ENCODE data around the gene MSS51.
A peak's percentile ranks its signal among the peaks of the same experiment; 100 is the strongest.
"Not testable (repeated sequence)": the region's sequence is repeated elsewhere in the genome, so short reads cannot be mapped to it uniquely, and the experiment has no call there.

MSS51 gene

DNA sequence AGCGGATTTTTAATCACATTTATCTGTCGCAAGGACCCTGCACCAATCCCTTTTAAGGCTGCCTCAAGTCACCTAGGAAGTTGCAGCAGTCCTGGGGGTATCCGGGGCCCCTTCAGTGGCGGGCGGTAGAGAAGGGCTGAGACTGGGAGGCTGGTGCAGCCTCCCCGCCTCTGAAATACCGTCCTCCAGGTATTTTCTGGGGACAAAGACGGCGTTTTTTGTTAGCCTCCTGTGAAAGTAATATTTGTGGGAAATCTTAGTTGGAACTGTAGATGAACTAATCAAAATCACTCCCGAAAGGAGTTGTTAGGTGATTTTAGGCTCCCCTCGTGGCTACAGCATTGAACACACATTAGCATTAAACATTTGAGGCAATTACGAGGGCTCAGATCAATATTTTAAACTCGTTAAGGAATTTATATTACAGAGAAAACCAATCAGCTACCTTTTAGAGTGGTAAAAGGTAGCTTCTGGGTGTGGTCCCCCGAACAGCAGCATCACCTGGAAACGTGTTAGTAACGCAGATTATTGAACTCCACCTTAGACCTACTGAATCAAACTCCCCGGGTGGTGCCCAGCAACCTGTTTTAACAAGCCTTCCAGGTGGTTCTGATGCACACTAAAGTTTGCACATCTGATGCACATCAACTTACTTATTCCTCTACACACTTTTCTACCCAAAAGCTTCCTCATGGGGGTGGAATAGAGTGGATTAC lies 19.0 kb downstream of the MSS51 start:
- no peak for DNase-seq (ENCODE audit: low read depth, low spot score)

DNA sequence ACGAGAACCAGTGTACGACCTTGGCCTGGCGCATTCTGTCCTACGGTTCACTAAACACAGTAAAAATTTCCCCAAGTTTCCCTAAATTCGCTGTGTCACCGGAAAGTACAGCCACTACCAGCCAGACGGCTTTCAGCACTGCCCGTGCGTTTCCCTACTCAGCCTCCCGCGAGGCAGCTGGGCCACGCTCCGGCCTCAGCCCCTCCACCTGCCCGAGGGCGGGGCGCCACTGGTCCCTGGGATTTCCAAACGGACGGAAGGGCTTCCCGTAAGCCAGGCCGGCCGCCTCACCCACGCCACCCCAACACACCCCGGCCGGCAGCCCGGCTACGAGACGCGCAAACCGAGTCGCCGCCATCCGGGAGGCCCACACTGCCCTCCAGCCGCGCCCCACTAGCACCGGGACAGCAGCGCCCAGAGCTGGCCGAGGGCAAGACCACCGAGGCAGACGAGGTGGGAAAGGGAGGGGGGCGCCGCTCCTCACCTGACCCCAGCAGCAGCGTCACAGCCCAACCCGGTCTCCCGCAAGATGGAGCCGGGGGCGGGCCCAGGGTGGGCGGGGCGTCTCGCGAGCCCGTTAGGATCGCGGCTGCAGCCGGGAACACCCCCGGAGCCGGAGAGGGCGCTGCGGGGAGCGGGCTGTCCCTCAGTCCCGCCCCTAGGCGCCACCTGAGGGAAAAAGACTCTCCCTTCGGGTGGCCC lies 19.7 kb downstream of the MSS51 start, which contains the start of gene ANXA7:
Gene ANXA7, minus strand, starts transcription at position 531 of the 702 bp plus-strand sequence. CDS start 13,202 bp downstream, outside the sequence.
- DNase-seq (ENCODE audit: low read depth, low spot score) = peak; percentile 89

DNA sequence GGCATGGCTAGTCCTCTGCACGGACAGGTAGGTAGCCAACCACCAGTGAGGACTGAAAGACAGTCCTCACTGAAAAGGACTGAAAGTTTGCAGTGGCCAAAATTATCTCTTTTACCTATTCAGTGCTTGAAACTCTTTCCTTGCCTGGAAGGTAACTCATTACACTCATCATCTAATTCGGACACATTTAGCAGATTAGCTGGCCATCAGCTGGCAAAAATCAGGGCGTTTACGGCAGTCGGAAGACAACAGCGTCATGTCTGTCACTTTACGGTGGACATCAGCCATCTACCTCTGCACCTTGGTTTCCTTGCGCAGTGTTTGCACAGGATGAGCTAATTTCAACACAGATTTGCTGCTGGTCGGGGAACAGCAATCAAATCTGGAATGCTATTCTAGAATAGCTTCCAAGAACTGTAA lies 20.2 kb downstream of the MSS51 start:
- DNase-seq (ENCODE audit: low read depth, low spot score) = peak; percentile 16

DNA sequence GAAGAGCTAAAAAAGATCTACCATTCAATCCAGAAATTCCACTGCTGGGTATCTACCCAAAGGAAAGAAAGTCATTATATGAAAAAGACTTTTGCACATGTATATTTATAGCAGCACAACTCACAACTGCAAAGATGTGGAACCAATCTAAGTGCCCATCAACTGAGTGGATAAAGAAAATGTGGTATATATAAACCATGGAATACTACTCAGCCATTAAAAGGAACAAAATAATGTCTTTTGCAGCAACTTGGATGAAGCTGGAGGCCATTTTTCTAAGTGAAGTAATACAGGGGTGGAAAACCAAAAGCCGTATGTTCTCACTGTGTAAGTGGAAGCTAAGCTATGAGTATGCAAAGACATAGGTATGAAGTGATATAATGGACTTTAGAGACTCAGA lies 22.5 kb downstream of the MSS51 start:
- no peak for DNase-seq (ENCODE audit: low read depth, low spot score)

DNA sequence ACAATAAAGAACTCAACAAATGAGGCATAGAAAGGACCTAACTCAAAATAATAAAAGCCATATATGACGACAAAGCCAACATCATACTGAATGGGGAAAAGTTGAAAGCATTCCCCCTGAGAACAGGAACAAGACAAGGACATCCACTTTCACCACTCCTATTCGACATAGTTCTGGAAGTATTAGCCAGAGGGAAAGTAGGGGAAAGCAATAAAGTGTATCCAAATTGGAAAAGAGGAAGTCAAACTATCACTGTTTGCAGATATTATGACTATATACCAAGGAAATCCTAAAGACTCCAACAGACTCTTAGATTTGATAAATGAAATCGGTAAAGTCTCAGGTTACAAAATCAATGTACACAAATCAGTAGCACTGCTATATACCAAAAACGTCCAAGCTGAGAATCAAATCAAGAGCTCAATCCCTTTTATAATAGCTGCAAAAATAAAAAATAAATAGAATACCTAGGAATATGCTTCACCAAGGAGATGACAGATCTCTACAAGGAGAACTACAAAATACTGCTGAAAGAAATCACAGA lies 24.3 kb downstream of the MSS51 start:
- DNase-seq (ENCODE audit: low read depth, low spot score) = no peak

DNA sequence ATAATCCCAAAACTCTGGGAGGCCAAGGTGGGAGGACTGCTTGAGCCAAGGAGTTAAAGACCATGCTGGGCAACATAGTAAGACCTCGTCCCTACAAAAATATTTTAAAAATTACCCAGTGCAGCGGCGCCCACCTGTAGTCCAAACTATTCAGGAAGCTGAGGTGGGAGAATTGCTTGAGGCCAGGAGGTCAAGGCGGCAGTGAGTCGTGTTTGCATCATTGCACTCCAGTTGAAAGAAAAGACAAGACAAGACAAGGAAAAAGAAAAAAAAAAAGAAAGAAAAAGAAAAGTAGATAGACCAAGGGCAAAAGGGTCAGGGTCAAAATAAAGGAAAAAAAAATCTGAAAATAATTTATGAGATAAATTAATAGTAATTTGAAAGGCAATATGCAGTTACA lies 25.3 kb downstream of the MSS51 start:
- no peak for DNase-seq (ENCODE audit: low read depth, low spot score)

DNA sequence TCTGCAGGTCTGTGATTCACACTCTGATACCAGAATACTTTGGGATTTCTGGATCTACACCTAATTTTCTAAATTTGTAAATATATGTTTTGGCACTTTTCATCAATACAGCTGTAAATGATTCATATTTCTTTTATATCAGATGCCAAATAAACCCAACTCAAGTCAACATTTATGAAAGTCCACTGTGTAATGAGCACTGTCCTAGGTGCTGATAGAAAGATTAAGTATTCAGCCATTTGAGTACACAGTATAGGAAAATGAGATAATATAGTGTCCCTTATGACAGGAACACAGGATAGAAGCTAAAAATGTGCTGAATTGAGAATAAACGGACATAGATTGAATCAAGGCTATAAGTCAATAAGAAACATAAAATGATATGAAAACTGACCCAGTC lies 25.9 kb downstream of the MSS51 start:
- no peak for DNase-seq (ENCODE audit: low read depth, low spot score)

DNA sequence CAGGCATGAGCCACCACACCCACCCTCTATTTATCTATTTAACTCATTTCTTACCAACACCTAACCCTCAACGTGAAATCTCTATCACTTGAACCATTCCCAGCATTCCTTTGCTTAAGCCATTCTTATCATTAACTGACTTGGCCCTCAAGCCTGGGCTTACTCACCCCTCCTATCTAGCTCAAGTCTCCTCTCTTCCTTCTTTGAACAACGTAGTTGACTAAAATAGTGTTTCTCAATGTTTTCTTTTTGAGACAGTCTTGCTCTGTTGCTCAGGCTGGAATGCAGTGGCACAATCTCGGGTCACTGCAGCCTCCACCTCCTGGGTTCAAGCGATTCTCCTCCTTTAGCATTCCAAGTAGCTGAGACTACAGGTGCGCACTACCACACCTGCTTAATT lies 26.5 kb downstream of the MSS51 start:
- no peak for DNase-seq (ENCODE audit: low read depth, low spot score)

DNA sequence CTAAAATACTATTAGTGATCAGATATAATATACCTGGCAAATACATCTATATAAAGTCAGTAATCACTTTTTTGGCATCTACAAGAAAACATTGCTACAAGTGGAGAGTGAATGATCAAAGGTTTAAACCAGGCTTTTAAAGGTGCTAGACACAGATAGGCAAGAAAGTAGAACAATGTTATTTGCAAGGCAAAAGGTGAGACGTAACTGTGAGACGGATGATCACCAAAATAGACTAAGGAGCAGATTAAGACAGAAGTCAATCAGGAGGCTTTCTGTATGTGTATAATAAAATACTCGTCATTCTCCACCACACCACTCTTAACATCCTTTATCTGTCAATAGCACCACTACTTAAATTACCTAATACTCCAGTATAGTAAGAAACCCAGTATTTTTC lies 27.8 kb downstream of the MSS51 start:
- DNase-seq (ENCODE audit: low read depth, low spot score) = no peak

DNA sequence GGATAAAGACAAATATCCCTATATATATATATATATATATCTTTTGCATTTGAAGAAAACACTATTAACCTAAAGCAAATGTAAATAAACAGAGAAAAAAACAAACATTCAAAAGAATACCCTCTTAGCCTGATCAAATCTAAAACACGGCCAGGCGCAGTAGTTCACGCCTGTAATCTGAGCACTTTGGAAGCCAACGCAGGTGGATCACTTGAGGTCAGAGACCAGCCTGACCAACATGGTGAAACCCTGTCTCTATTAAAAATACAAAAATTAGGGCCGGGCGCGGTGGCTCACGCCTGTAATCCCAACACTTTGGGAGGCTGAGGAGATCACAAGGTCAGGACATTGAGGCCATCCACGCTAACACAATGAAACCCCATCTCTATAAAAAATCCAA lies 28.7 kb downstream of the MSS51 start:
- no peak for DNase-seq (ENCODE audit: low read depth, low spot score)

DNA sequence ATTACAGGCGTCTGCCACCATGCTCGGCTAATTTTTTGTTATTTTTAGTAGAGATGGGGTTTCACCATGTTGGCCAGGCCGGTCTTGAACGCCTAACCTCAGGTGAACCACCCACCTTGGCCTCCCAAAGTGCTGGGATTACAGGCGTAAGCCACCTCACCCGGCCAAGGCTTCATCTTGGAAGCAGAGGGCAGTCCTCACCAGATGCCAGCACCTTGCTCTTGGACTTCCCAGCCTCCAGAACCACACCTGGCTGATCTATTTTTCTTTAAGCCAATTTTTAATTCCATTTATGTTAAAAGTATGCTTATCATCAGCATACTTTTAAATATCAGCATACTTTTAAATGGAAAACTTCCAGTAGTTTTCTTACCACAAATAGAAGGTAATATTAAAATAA lies 31.7 kb downstream of the MSS51 start:
- DNase-seq (ENCODE audit: low read depth, low spot score) = no peak

DNA sequence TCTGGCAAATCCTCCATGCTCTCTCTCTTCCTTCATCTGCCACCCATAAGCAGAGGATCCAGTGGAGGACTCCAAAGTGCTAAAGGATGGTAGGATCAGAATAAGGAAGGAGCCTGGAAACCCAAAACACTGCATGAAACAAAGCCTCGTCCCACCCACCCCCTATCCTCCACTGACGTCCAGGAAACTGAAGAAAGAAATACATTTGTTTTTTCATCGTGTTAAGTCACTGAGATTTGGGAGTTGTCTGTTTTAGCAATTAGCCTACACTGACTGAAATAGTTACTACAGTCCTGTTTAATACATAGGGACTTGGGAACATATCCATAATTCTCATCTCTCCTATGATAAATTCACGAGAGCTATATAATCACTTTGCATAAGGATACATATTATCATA lies 34.3 kb downstream of the MSS51 start:
- no peak for DNase-seq (ENCODE audit: low read depth, low spot score)

DNA sequence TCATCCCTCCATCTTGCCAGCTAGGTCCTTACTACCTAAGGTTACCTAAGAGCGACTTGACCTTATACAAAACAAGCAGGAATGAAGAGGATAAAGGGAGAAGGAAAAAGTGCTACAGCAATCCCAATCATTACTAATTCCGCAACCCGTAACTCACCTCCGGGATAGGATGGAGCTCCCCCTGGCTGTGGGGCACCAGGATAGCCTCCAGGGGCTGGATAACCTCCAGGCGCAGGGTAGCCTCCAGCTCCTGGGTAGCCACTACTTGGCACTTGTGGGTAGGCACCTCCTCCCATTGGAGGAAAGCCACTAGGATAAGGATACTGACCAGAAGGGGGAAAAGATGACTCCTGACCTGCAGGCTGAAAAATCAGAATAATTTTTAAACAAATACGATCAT lies 35.3 kb downstream of the MSS51 start:
- DNase-seq (ENCODE audit: low read depth, low spot score) = no peak

DNA sequence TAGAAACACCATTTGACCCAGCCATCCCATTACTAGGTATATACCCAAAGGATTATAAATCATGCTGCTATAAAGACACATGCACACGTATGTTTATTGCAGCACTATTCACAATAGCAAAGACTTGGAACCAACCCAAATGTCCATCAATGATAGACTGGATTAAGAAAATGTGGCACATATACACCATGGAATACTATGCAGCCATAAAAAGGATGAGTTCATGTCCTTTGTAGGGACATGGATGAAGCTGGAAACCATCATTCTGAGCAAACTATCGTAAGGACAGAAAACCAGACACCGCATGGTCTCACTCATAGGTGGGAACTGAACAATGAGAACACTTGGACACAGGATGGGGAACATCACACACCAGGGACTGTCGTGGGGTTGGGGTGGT lies 39.0 kb downstream of the MSS51 start:
- DNase-seq (ENCODE audit: low read depth, low spot score) = not testable (repeated sequence)

DNA sequence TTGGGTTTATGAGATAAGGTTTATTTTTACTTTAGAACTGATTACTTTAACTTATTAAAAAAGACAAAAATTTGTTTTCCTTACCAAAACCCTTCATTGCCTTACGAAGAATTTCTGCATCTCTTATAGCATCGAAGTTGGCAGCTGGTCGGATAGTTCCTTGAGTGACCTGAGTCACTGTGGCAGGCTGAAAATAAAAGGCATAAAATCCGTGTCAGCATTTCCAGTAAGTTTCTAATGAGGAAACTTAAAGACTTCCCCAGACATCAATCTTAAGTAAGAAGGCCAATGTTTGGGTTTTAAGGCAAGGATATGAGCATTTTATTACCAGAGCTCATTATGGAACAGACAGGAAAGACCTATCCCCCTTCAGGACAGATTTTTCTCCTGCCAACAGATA lies 45.1 kb downstream of the MSS51 start:
- DNase-seq (ENCODE audit: low read depth, low spot score) = no peak

DNA sequence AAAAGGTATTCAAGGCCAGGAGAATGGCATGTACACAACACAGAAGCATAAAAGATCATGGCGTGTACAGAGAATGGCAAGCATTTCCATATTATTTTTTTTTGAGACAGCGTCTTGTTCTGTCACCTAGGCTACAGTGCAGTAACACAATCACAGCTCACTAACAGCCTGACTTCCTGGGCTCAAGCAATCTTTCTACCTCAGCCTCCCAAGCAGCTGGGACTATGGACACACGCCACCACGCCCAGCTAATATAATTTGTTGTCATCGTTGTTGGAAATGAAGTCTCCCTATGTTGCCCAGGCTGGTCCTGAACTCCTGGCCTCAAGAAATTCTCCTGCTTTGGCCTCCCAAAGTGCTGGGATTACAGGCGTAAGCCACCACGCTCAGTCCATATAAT lies 46.8 kb downstream of the MSS51 start:
- DNase-seq (ENCODE audit: low read depth, low spot score) = no peak

DNA sequence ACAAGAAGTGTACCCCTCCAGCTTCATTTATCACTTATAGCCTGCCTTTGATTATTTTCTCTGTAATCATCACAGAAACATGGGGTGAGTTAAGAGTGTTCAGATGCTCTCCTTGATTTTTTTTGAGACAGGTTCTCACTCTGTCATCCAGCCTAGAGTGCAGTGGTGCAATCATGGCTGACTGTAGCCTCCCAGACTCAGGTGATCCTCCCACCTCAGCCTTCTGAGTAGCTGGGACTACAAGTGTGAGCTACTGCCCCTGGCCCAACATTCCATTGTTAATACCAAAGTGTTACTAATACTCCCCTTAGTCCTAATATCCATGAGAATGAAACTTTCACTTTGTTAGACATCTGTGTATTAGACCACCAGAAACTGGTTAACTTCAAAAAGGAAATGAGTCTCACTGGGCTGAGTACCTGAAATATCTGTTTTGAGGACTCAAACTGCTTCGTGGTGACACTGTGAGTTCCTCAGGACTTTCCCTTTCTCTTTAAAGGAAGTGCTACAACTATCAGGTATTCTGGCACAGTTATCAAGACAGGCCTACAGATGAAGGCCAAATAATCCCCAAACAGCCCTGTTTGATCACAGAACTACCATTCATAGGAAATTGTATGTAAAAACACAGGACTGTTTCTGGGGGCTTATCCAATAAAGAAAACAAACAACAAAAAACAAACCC lies 54.2 kb downstream of the MSS51 start:
- DNase-seq (ENCODE audit: low read depth, low spot score) = no peak

DNA sequence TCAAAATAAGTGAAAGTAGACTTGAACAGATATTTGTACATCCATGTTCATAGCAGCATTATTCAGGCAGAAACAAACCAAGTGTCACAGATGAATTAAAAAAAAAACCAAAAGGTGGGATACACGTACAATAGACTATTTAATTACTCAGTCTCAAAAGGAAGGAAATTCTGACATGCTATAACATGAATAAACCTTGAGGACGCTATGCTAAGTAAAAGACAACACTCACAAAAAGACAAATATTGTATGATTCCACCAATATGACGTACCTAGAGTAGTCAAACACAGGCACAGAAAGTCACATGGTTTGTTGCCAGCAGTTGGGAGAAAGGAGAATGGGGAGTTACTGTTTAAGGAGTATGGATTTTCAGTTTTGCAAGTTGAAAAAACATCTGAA lies 56.7 kb downstream of the MSS51 start:
- DNase-seq (ENCODE audit: low read depth, low spot score) = no peak

All from activated CD4-positive, CD25-positive, alpha-beta regulatory T cell treated with anti-CD3 and anti-CD28 coated beads, Interleukin-2, amount 50 U/mL, for 16 hours (primary cell).